22Rv1 (cell line): Measurements from ENCODE around the gene DENND5A.

Experiments used
- H3K27ac ChIP-seq: fragments of 450-650 bp; 2 replicates; pipeline ENCODE4 v1.5.1; 2017
- ZFX ChIP-seq: fragments of 450-650 bp; IDR thresholded peaks from 2 replicates; pipeline ENCODE4 v1.6.1; 2017; ENCODE audit warnings: antibody characterized with exemption, borderline replicate concordance
- TF ChIP-seq, protein P1 (sequence below): fragments of 450-650 bp; IDR thresholded peaks from 2 replicates; pipeline ENCODE4 v1.5.1; 2017; ENCODE audit warnings: mild to moderate bottlenecking

Gene DENND5A

DNA sequence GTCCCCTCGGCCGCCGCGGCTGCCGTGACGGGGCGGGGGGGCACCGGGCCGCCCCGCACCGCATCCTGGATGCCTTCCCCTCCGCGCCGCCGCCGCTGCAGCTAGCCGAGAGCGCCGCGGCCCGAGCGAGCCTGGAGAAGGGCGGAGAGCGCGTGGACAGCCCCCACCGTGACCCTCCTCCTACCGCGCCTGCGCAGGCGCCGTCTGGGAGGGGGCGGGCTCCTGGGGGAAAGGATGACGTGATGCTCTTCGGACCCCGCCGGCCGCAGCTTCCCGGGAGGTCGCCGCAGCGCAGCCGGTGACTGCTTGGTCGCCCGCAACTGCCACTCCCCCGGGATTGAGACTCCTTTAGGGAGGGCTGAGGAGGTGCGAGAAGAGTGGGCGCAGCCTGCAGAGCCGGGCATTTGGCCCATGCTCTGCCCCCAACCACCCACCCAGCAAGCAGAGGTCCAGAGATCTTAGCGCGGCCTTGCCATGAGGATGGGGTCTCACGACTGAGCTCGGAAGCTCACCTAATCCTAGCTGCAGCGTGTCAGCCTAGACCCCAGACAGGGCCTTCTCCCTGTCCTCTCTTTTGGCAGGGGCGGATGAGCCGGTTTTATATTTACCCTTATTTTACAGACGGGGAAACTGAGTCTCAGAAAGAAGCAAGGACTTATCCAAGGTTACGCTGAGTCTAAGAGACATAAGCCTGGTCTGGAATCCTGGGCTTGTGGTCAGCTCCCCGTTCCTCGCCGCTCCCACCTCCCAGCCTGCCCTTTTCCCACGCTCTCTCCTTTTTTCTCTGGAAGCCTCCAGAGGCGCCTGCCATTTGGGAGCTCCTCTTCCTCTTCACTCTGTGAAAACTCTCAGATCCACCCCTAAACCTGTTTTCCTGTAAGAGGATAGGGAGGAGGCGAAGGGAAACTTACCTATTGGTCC is at the start of gene DENND5A:
Gene DENND5A (minus strand): TSS at position 140 of the 921 bp plus-strand sequence. CDS start 281 bp downstream, outside the sequence.
- peak within 1 kb of the TSS; percentile 65 for H3K27ac ChIP-seq

DNA sequence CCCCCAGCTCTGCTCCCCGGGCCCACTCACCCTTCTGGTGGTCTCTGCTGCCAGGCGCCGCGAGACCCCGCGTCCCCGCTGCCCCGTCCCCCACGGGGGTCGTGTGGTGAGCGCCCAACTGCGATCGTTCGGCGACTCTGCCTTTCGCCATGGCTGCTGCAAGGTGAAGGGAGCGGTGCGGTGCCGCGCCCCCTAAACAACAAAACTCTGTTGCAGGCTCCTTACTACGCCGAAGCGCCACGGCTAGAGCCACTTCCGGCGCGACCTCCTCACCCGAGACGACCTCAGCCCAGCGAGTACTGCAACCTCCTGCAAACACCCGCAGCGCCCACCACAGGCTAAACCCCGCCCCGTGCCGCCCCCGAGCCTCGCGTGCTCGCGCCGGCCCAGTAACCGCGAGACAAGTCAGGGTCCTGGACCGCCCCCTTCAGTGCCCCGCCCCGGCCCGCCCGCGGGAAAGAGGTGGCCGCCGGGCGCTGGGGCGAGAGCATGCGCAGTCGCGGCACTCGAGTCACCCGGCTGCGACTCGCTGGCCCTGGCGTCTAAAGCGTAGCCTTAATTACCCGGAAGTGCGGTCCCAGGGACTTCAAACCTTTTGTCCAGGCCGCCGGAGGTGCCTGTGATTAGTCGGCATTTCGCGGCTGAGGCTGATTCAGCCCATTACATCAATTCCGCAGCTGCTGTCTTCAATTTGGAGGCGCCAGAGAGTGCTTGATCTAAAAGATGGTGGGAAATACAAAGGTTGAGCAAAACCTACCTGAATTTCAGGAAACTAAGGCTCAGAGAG is 49.3 kb upstream of the DENND5A start, which contains the start of gene TMEM41B:
Gene TMEM41B (minus strand): TSS at position 303 of the 787 bp plus-strand sequence. CDS start 152 bp downstream, at position 151.
- peak within 1 kb of the TSS; percentile 95 for H3K27ac ChIP-seq
- no peak for TF ChIP-seq ZFX
- TF ChIP-seq, protein P1, sequence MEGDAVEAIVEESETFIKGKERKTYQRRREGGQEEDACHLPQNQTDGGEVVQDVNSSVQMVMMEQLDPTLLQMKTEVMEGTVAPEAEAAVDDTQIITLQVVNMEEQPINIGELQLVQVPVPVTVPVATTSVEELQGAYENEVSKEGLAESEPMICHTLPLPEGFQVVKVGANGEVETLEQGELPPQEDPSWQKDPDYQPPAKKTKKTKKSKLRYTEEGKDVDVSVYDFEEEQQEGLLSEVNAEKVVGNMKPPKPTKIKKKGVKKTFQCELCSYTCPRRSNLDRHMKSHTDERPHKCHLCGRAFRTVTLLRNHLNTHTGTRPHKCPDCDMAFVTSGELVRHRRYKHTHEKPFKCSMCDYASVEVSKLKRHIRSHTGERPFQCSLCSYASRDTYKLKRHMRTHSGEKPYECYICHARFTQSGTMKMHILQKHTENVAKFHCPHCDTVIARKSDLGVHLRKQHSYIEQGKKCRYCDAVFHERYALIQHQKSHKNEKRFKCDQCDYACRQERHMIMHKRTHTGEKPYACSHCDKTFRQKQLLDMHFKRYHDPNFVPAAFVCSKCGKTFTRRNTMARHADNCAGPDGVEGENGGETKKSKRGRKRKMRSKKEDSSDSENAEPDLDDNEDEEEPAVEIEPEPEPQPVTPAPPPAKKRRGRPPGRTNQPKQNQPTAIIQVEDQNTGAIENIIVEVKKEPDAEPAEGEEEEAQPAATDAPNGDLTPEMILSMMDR: no peak

More for the DNA sequence above, at the start of gene DENND5A:
- TF ChIP-seq, protein P1: peak; percentile 22; the same call in 1 of the 2 replicates
- no peak for TF ChIP-seq ZFX

DNA sequence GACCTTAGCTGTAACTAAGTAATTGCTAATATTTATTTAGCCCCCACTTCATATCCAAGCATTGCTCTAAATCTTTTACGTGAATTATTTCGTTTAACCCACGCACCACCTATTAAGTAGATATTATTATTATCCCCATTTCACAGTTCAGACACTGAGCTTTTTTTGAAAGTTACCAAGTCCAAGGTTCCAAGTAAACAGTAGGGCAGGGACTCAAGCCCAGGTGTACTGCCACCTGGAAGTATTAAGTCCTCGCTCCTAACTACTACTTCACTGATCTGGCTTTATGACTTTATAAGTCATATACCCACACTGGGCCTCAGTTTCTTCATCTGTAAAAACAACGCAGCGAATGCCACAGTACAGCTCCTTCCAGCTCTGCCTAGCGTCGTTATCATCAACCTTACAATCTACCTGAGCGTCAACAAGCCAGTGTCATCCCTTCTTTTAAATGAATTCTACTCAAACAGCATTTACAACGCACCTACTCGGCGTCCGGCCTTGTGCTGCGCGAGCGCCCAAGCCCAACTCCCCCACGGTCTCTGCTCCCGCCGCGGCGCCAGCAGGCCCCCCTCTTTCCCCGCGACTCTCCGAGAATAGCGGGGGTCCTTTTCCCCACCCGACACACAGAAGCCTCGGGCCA is 48.6 kb upstream of the DENND5A start:
- TF ChIP-seq, protein P1: no peak
- TF ChIP-seq ZFX: no peak
- peak overlapping the region; percentile 95 for H3K27ac ChIP-seq

DNA sequence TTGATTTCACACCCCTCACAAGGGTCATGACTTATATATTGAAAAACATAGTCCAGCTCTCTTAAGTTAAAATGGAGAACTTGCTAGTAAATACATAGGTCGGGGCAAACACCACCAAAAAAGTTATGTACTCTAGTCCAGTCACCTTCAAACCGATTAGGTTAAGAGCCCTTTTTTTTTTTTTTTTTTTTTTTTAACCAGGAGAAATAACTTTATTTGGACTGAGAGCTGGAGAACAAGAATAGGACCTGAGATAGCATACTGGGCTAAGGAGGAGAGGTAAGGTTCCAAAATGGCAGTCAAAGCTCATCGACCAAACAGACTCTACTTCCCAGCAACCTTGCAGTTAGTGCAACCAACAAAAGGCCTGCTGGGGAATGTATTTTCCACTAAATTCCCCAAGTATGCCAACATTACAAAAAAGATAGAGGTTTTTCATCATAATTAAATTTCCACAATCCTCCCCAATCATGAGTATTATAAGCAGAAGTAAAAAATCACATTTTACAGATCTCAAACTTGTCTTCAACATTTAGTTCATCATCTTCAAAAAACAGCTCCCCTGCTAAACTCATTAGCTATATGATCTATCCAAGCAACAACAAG is 45.4 kb upstream of the DENND5A start:
- H3K27ac ChIP-seq: no peak overlapping the region
- TF ChIP-seq, protein P1: no peak
- no peak for TF ChIP-seq ZFX

DNA sequence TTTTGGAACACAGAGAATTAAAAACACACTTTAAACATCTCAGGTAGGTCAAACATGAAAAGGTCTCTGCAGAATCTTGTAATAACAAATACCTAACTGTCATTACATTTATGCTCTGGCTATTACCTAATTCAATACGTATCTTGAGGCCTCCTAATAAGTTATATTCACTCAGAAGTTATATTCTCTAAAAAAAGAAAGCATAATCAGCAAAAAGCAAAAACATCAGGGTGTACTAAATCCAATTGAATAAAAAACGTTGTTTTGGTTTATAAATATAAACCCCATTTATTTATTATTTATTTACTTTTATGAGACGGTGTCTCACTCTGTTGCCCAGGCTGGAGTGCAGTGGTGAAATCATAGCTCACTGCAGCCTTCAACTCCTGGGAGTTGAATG is 39.0 kb upstream of the DENND5A start:
- TF ChIP-seq, protein P1: no peak
- no peak for TF ChIP-seq ZFX

DNA sequence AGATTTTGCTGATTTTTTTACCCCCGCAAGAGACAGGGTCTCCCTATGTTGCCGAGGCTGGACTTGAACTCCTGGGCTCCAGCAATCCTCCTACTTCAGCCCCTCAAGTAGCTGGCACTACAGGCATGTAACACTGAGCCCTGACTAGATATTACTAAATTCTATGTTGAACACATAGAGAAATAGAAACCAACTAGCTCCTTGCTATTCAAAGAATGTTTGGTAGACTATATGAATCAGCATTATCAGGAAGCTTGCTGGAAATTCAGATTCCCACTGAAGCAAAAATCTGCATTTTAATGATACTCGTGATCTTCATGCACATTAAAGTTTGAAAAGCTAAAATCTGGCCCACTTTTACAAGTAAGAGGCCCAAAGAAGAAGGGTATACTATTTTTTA is 37.3 kb upstream of the DENND5A start:
- H3K27ac ChIP-seq: no peak overlapping the region
- TF ChIP-seq, protein P1: no peak
- no peak for TF ChIP-seq ZFX

More for the DNA sequence above, 39.0 kb upstream of the DENND5A start:
- H3K27ac ChIP-seq: no peak overlapping the region
